HG02798 (cell line): ENCODE results near the gene MYOM3.

Experiments
- ATAC-seq: cut with Tn5 transposase; IDR thresholded peaks from one replicate; pipeline ENCODE4 v1.9.1; 2021; ENCODE audit warnings: mild to moderate bottlenecking; ENCODE audit not compliant: unreplicated experiment, poor library complexity

The MYOM3 gene

GRCh38 chr1:24111996-24112779 lies at the start of gene MYOM3:
Gene MYOM3, minus strand, starts transcription at chr1:24112135. Its CDS starts 3,499 bp downstream, at chr1:24108636.
- ATAC-seq, result no peak

GRCh38 chr1:24161270-24161669 lies 49.3 kb upstream of the MYOM3 start:
- no peak for ATAC-seq

GRCh38 chr1:24159366-24159765 lies 47.4 kb upstream of the MYOM3 start:
- ATAC-seq, result no peak

GRCh38 chr1:24157918-24158481 lies 46.1 kb upstream of the MYOM3 start:
- no peak for ATAC-seq

- ATAC-seq, result no peak
Observed at GRCh38 chr1:24156542-24157260, 44.8 kb upstream of the MYOM3 start.

- peak; percentile 35 for ATAC-seq
Observed at GRCh38 chr1:24155011-24155782, 43.3 kb upstream of the MYOM3 start.

GRCh38 chr1:24154215-24154614 lies 42.3 kb upstream of the MYOM3 start:
- ATAC-seq, result no peak

GRCh38 chr1:24152631-24153494 lies 40.9 kb upstream of the MYOM3 start:
- no peak for ATAC-seq

GRCh38 chr1:24151175-24151533 lies 39.2 kb upstream of the MYOM3 start:
- ATAC-seq, result no peak

- ATAC-seq, result peak; percentile 79
Observed at GRCh38 chr1:24150234-24151174, 38.6 kb upstream of the MYOM3 start.

- no peak for ATAC-seq
Observed at GRCh38 chr1:24149866-24150233, 37.9 kb upstream of the MYOM3 start.

GRCh38 chr1:24147816-24148215 lies 35.9 kb upstream of the MYOM3 start:
- no peak for ATAC-seq

- ATAC-seq, result no peak
Observed at GRCh38 chr1:24147194-24147593, 35.3 kb upstream of the MYOM3 start.

- no peak for ATAC-seq
Observed at GRCh38 chr1:24142546-24143534, 30.9 kb upstream of the MYOM3 start, which contains the start of gene IL22RA1. Gene IL22RA1, minus strand, starts transcription at chr1:24143140. Its CDS starts 58 bp downstream, at chr1:24143082.

GRCh38 chr1:24141311-24141997 lies 29.5 kb upstream of the MYOM3 start:
- ATAC-seq, result no peak

- no peak for ATAC-seq
Observed at GRCh38 chr1:24140741-24141181, 28.8 kb upstream of the MYOM3 start.
